ENCODE data around the gene GLA.
A peak's percentile ranks its signal among the peaks of the same experiment; 100 is the strongest.

GLA gene

DNA sequence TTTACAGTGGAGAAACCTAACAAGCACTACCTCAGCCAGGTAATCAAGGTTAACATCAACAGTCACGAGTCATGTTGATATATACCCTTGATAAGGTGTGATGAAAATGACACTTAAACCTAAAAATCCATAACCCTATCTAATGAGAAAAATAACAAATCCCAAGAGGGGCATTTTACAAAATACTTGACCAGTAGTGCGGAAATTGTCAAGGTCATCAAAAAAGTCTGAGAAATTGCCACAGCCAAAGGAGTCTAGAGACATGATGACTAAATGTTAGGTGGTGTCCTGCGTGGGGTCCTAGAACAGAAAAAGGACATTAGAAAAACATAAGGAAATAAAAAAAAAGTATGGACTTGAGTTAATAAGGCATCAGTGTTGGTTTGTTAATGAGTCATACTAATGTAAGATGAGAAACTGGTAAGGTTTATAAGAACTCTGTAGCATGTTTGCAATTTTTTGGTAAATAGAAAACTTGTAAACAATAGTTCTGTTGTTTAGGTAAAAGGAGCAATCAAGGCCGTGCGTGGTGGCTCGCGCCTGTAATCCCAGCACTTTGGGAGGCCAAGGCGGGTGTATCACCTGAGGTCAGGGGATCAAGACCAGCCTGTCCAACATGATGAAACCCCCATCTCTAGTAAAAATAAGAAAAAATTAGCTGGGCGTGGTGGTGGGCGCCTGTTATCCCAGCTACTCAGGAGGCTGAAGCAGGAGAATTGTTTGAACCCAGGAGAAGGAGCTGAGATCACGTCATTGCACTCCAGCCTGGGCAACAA, 14.0 kb downstream of the GLA start:
- no peak for DNase-seq (ENCODE audit: low read depth)
- TF ChIP-seq, protein P1, sequence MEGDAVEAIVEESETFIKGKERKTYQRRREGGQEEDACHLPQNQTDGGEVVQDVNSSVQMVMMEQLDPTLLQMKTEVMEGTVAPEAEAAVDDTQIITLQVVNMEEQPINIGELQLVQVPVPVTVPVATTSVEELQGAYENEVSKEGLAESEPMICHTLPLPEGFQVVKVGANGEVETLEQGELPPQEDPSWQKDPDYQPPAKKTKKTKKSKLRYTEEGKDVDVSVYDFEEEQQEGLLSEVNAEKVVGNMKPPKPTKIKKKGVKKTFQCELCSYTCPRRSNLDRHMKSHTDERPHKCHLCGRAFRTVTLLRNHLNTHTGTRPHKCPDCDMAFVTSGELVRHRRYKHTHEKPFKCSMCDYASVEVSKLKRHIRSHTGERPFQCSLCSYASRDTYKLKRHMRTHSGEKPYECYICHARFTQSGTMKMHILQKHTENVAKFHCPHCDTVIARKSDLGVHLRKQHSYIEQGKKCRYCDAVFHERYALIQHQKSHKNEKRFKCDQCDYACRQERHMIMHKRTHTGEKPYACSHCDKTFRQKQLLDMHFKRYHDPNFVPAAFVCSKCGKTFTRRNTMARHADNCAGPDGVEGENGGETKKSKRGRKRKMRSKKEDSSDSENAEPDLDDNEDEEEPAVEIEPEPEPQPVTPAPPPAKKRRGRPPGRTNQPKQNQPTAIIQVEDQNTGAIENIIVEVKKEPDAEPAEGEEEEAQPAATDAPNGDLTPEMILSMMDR (IDR thresholded peaks at IDR 0.05; ENCODE audit: control insufficient read depth, insufficient read depth, low read depth, low read length, missing control alignments) = no peak
- H3K4me3 ChIP-seq (ENCODE audit: control insufficient read depth, low read depth, low read length) = no peak overlapping the region

DNA sequence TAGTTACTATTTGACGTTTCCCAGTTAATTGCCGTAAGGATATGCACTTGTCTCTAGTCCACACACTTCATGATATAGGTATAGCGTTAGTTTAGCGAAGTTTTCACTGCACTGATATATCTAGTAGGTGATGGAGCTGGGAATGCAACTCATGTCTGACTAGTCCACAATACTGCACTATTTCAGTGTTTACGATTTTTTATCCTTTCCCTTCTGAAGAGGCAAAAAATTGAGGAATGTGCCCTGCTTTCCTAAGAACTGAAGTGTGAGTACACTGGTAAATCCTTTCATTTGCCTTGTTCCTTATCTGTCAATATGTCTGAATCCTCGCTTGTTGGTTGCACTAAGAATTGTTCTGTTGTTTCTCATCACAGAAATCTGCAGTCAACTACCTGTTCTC, 15.9 kb downstream of the GLA start:
- TF ChIP-seq, protein P1 (IDR thresholded peaks at IDR 0.05; ENCODE audit: control insufficient read depth, insufficient read depth, low read depth, low read length, missing control alignments) = no peak
- no peak for DNase-seq (ENCODE audit: low read depth)
- H3K4me3 ChIP-seq (ENCODE audit: control insufficient read depth, low read depth, low read length) = peak overlapping the region; percentile 59

DNA sequence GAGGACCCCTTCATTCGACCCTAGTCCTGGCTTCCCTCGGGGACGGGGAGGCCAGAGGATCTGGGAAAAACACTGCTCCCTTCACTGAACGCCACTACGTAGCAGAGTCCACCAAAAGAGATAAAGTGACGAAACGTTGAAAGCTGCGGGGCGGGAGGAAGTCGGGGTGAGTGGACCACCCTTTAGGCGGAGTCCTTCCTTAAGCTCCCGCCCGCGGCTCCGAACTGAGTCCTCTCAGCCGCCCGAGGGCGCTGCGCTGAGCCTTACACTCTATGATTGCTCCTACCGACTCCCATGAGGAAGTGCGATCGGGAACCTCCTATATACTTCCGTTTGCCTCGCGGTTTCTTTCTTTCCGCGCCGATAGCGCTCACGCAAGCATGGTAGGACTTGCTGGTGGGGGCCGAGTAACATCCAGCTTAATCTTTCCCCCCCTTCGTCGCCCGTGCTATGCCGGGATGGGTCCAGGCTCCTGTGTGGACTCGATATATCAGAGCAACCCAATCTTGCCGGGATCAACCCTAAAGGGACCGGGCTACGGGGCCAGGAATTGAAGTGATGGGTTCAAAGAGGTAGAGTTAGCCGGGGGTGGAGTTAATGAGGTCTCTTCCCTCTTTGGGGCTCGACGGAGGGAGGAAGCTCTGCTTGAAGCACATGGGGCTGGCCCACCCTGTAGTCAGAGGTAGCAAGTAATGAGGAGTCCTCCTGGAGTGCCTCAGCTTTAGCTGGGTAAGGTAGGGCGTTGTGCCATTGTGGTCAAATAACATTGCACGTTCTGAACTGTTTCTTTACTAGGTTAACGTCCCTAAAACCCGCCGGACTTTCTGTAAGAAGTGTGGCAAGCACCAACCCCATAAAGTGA, 16.8 kb downstream of the GLA start, which contains the start of gene RPL36A:
Gene RPL36A, plus strand, starts transcription at position 348 of the 862 bp plus-strand sequence. Its CDS starts 33 bp downstream, at position 381.
- H3K4me3 ChIP-seq (ENCODE audit: control insufficient read depth, low read depth, low read length) = peak within 1 kb of the TSS; percentile 59
- DNase-seq (ENCODE audit: low read depth) = peak; percentile 52

DNA sequence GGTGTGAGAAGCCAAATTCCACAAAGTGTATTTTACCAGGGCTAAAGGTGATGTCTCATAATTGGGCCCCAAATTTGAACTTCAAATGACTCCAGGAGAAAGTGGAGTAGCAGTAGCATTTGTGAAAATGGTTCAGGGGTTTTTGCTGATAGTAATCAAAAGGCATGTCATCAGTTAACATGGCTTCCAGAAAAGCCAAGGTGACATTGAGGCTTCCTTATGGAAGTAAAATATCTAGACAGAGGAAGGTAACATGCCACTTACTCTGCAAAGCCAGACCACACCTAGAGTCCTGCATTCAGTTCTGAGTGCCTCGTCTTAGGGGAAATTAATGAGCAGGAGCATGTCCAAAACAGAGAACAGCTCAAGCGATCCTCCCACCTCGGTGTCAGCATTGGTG, 19.1 kb downstream of the GLA start:
- DNase-seq (ENCODE audit: low read depth) = no peak
- TF ChIP-seq, protein P1 (IDR thresholded peaks at IDR 0.05; ENCODE audit: control insufficient read depth, insufficient read depth, low read depth, low read length, missing control alignments) = no peak

More for the DNA sequence above, 16.8 kb downstream of the GLA start, which contains the start of gene RPL36A:
- TF ChIP-seq, protein P1 (IDR thresholded peaks at IDR 0.05; ENCODE audit: control insufficient read depth, insufficient read depth, low read depth, low read length, missing control alignments) = peak; percentile 78

DNA sequence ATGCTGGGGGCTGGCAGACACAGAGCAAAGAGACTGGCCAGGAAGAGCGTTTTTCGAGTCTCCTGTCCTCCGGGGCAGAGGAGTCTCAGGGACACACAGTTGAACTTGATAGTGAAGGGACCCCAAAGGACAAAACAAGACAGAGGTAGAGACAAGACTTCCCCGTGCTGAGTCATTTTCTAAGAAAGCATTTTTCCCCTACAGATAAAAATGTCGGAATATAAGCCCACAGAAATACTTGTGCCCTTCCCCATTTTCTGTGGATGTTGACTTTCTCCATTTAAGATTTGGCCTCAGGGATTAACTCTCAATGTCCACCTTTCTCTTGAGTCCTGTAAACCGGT, 21.2 kb downstream of the GLA start:
- DNase-seq (ENCODE audit: low read depth) = no peak
- TF ChIP-seq, protein P1 (IDR thresholded peaks at IDR 0.05; ENCODE audit: control insufficient read depth, insufficient read depth, low read depth, low read length, missing control alignments) = no peak
- no peak overlapping the region for H3K4me3 ChIP-seq (ENCODE audit: control insufficient read depth, low read depth, low read length)

More for the DNA sequence above, 19.1 kb downstream of the GLA start:
- no peak overlapping the region for H3K4me3 ChIP-seq (ENCODE audit: control insufficient read depth, low read depth, low read length)

DNA sequence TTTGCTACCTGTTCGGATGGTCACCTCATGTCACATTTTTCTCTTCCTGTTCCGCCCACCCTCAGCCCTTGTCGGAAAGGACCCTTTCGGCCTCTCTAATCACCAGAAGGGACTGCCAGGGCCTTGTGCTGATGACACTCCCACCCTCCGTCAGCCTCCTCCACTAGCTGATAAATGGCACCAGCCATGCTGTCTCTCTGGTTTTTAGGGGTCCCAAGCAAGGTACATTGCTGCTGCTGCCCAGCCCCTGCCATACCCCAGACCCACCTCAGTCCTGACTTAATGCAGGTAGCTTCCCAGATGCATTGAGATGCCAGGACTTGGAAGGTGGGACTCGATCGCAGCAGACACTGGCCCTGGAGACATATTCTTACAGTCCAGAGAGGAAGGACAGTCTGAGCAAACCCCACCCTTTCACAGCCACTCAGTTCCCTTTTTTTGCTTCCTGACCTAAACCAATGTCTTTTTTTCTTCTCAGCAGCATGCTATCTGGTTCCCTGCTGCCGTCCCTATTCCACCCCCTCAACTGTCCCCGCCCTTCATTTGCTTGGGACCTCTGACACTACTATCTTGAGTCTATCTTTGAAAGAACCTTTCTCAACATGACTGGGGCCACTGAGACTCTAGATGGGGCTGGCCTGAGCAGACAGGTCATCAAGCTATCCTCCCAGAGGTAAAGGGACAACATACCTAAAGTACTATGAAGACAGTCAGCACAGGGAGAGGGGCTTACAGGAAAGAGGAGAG, 21.8 kb downstream of the GLA start, which contains the start of gene BTK:
Gene BTK, minus strand, starts transcription at position 397 of the 747 bp plus-strand sequence. CDS start 10,907 bp downstream, outside the sequence.
- TF ChIP-seq, protein P1 (IDR thresholded peaks at IDR 0.05; ENCODE audit: control insufficient read depth, insufficient read depth, low read depth, low read length, missing control alignments) = no peak
- DNase-seq (ENCODE audit: low read depth) = no peak
- no peak within 1 kb of the TSS for H3K4me3 ChIP-seq (ENCODE audit: control insufficient read depth, low read depth, low read length)
